Activated CD8-positive, alpha-beta memory T cell treated with anti-CD3 and anti-CD28 coated beads for 24 hours (primary cell): ENCODE results near the gene CHD2.
A peak's percentile ranks its signal among the peaks of the same experiment; 100 is the strongest.

Source experiments
- DNase-seq: peaks from one replicate; pipeline ENCODE4 v3.0.0-alpha.2; 2020

CHD2 gene

GRCh38 chr15:92899948-92900730 lies at the start of gene CHD2:
CHD2 (plus strand) TSS chr15:92900324; CDS start chr15:92901238, 914 bp downstream.
- DNase-seq, result peak; percentile 90

GRCh38 chr15:92853222-92853621 lies 46.9 kb upstream of the CHD2 start:
- no peak for DNase-seq

DNA sequence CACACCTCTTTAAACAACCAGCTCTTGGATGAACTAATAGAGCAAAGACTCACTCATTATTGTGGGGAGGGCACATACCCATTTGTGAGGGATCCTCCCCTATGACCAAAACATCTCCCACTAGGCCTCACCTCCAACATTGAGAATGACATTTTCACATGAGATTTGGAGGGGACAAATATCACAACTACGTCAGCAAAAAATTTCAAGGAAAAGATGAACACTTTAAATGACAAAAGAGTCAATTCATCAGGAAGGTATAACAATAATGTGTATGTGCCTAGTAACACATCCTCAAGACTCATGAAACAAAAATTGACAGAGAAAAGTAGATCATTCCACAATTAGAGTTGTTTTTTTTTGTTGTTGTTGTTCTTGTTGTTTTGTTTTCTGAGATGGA lies 38.4 kb upstream of the CHD2 start:
- DNase-seq, result no peak

GRCh38 chr15:92864127-92864814 lies 35.9 kb upstream of the CHD2 start:
- DNase-seq, result peak; percentile 19

- peak; percentile 1 for DNase-seq
Observed at GRCh38 chr15:92869263-92869940, 30.7 kb upstream of the CHD2 start.

- DNase-seq, result peak; percentile 32
Observed at GRCh38 chr15:92870010-92870591, 30.0 kb upstream of the CHD2 start.

- DNase-seq, result peak; percentile 9
Observed at GRCh38 chr15:92872967-92873366, 27.2 kb upstream of the CHD2 start.

DNA sequence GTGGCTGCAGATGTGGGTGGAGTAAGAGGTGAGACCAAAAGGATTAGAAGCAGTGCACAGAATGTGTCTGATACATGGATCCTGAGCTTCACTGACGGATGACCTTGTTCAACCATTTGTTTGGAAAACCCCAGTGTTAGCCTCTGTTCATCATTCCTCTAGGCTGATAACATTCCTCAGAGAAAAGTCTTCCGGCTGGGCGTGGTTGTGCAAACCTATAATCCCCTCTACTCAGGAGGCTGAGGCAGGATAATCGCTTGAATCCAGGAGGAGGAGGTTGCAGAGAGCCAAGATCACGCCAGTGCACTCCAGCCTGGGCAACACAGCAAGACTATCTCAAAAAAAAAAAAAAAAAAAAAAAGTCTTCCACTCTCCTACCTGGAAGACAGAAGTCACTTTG lies 23.1 kb upstream of the CHD2 start:
- peak; percentile 26 for DNase-seq

GRCh38 chr15:92877416-92877815 lies 22.7 kb upstream of the CHD2 start:
- DNase-seq, result no peak

GRCh38 chr15:92878593-92879053 lies 21.5 kb upstream of the CHD2 start:
- DNase-seq, result no peak

DNA sequence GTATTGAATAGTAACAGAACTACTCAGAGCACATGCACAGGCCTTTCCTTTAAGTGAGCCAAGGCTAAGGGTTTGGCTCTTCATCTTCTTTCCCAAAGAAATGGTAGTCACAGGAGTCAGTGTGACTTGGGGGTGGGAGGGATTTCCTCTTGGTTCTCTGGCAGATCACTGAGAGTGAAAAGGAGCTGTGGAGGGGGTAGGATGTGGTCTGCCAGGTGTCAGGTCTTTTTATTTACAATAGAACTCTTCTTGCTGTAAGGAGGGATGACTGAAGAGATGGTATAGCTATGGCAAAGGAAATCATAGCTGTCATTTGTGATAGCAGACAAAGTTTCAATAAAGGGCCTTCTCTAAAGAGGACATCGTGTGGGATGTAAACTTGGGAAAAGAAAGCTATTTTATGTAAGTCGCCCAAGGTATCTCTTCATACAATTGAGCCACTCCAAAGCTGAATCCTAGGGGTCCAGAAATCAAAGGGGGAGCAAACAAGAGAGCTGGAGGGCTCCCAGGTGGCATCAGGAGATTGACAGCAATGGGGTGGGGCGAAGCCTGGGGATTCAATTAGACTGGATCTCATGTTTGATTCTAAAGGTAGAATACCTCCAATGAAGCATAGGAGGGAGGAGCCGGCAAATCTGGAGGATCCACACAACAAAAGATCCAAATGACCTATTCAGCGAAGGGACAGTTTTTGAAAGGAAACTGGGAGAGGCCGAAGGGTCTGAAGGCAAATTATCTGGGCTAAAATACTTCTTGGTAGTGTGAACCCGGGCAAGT lies 20.0 kb upstream of the CHD2 start:
- DNase-seq, result no peak

DNA sequence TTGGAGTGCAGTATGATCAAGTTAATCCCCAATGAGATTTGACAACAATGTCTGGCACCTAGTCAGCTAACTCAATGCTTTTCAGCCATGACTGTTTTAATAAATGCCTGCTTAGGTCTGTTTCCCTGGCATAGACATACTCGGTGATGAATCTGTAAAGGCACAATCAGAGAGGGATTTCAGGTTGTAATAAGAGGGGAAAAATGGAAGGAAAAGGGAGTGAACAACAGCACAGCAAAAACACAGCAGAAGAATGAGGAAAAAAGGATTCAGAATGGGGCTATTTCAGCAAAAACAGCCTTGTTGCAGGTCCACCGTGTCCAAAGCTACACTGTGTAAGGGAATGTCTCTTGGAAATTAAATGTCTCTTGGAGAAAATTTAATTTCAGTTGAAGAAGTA lies 19.3 kb upstream of the CHD2 start:
- DNase-seq, result no peak

GRCh38 chr15:92881211-92881754 lies 18.8 kb upstream of the CHD2 start:
- no peak for DNase-seq

- DNase-seq, result peak; percentile 99
Observed at GRCh38 chr15:92881802-92882696, 18.1 kb upstream of the CHD2 start.

DNA sequence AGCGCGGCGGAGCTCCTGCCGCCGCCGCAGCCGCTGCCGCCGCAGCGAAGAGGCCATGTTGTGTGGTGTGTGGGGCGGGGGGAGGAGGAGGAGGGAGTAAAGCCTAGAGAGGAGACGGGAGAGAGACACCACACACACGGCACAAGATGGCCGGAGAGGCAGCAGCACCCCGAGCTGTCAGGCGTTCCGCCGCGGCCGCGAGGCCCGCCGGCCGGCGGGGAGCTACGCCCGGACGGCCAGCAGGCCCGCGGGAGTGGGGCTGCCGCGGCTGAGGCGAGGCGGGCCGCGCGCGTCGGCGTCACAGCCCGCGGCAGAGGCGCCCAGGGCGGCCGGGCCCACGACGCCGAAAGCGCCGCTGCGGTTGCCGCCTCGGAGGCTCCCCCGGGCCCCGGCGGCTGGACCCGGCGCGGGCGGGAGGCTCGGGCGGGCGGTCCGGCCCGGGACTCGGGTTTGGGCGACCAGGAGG lies 17.4 kb upstream of the CHD2 start:
- DNase-seq, result no peak

DNA sequence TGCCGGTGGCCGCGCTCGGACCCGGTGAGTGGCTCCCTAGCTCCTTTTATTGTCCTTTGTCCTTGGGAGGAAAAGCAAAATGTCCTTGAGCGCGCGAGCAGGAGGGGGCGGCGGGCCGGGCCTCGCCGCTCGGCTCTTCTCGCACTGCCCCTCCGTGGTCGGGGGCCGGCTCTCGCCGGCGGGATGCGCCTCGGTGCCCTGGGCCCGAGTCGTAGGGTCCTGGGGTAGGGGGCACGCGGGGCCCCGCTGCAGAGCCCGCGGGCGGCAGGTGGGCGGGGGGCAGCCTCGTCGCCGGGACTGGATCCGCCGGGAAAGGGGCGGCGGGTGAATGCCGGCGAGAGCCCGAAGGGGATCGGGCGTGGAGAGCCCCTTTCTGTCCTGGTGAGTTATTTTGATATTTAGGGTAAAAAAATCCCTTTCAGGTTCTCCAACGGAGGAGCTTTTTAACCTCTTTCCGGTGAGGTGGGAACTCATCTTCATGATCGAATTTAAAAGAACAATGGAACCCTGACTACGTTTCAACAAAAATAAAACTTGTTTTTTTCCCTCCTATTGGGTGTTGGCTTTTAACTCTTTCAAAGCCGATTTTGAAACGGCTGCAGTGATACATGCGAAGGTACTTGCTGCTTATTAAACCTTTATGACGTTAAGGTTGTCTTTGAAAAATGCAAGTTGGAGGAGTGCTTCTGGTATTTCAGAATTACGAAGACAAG lies 16.8 kb upstream of the CHD2 start:
- peak; percentile 83 for DNase-seq

DNA sequence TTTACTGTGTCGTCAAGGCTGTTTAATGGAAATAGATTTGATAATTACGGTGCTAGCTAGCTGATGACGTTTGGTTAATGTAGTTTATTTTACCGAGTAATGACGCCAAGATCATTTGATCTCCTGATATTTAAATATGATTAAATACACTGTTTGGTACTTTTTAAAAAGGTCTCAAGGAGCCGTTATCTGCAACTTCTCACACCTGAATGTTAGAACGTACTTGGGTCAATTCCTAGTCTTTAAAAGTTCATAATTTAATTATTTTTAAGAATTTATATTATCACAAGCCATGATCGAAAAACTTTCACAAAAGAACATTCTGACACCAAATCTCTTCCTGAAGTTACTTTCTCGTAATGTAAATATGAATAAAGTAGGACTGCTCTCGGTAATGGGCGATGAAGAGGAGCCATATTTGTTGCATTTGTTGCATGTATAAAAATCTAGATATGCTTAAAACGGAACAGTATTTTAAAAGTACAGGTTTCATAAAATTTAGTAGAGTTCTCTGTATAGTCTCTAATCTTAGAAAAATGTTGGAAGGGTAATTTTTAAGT lies 16.2 kb upstream of the CHD2 start:
- DNase-seq, result no peak

- DNase-seq, result no peak
Observed at GRCh38 chr15:92884436-92885223, 15.5 kb upstream of the CHD2 start.
